GM19240 (cell line): Measurements from ENCODE around the gene FHOD1.

ENCODE experiments used
- DNase-seq: peaks from one replicate; pipeline ENCODE4 v3.0.0; 2011; ENCODE audit warnings: low spot score; ENCODE audit not compliant: insufficient read length

The FHOD1 gene

GRCh38 chr16:67247192-67248072 is at the start of gene FHOD1:
Gene FHOD1, minus strand, starts transcription at chr16:67247481. Its CDS starts 71 bp downstream, at chr16:67247410.
- peak; percentile 97 for DNase-seq

- no peak for DNase-seq
These were observed 49.1 kb upstream of the FHOD1 start for GRCh38 chr16:67296420-67296819.

GRCh38 chr16:67294938-67295361 is 47.7 kb upstream of the FHOD1 start:
- no peak for DNase-seq

GRCh38 chr16:67294171-67294757 is 47.0 kb upstream of the FHOD1 start:
- no peak for DNase-seq

GRCh38 chr16:67291461-67291860 is 44.2 kb upstream of the FHOD1 start:
- DNase-seq, result no peak

- DNase-seq, result no peak
These were observed 40.7 kb upstream of the FHOD1 start for GRCh38 chr16:67287960-67288359.

- no peak for DNase-seq
These were observed 39.4 kb upstream of the FHOD1 start for GRCh38 chr16:67286441-67287235.

- DNase-seq, result no peak
These were observed 37.7 kb upstream of the FHOD1 start for GRCh38 chr16:67284699-67285646.

- DNase-seq, result no peak
These were observed 36.7 kb upstream of the FHOD1 start for GRCh38 chr16:67283826-67284555.

GRCh38 chr16:67283039-67283825 is 36.0 kb upstream of the FHOD1 start:
- no peak for DNase-seq

GRCh38 chr16:67282447-67282805 is 35.1 kb upstream of the FHOD1 start:
- no peak for DNase-seq

- DNase-seq, result no peak
These were observed 34.5 kb upstream of the FHOD1 start for GRCh38 chr16:67281536-67282446.

- no peak for DNase-seq
These were observed 33.1 kb upstream of the FHOD1 start for GRCh38 chr16:67280090-67281015.

- peak; percentile 96 for DNase-seq
These were observed 32.2 kb upstream of the FHOD1 start, which contains the start of gene PLEKHG4 for GRCh38 chr16:67279296-67280089. Gene PLEKHG4, plus strand, starts transcription at chr16:67279532. Its CDS starts 513 bp downstream, at chr16:67280045.

GRCh38 chr16:67278773-67279295 is 31.6 kb upstream of the FHOD1 start:
- DNase-seq, result peak; percentile 54
